Measurements from ENCODE around the gene COL4A1. TPM values are rescaled to one million over a fixed set of nuclear protein-coding genes. Genes with fewer than 3 reads are reported as not detected.

The COL4A1 gene
- total and polyA plus RNA-seq, 12 donors = 83.3 to 342 (median 147) TPM

DNA sequence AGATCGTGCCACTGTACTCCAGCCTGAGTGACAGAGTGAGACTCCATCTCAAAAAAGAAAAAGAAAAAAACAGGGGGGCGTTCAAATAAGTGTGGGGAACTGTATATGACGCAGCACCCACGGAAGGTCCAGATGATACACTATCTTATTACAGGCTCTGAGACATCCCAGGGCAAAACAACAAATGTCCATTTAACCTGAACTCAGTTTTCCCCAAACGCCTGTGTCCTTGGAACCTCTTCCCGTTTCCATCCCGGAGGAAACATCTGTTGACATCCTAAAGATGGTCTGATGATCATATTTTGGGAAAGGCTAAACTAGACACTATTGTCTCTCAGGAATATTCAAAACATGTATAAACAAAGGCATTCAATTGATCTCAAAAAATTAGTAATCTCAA, 72.4 kb downstream of the COL4A1 start:
- TF ChIP-seq CTCF (IDR thresholded peaks at IDR 0.05) = no peak
- 57 to 65% methylated on average over 7 of the region's 7 CpGs for WGBS, 2 donors
- H3K27ac ChIP-seq = peak overlapping the region; percentile 68 to 89 (median 80)
- H3K36me3 ChIP-seq = peaks cover 0 to 14% (median 0%) of the 10 kb centered on the region in 9 donors
- peaks cover 41 to 95% (median 87%) of the 10 kb centered on the region in 9 donors for H3K4me1 ChIP-seq
- intact Hi-C loops (cut with DNase I) = loop anchor here in 4 of 10 donors (5.0 to 10.0 kb wide), 3 partner anchors 68 to 73 kb away; partner anchors contain the start of genes COL4A1 (in 2 of the 4) and COL4A2 (in 2 of the 4)
- peak in 1 of 8 donors; percentile 10 for ATAC-seq
- H3K27me3 ChIP-seq = no peaks in the 10 kb centered on the region
- H3K9me3 ChIP-seq = no peaks in the 10 kb centered on the region
- no peak for DNase-seq
- no peak overlapping the region for H3K4me3 ChIP-seq

- intact Hi-C loops (cut with DNase I) = loop anchor here in 4 of 10 donors (5.0 to 10.0 kb wide), 3 partner anchors 68 to 73 kb away; partner anchors contain the start of genes COL4A1 (in 2 of the 4) and COL4A2 (in 2 of the 4)
- peak overlapping the region in 2 of 10 donors; percentile 14 to 25 for H3K4me3 ChIP-seq
- peaks cover 41 to 95% (median 86%) of the 10 kb centered on the region in 9 donors for H3K4me1 ChIP-seq
- no peak for DNase-seq
- no peak for TF ChIP-seq CTCF (IDR thresholded peaks at IDR 0.05)
- ATAC-seq = no peak
- H3K27ac ChIP-seq = peak overlapping the region; percentile 68 to 89 (median 80)
- H3K36me3 ChIP-seq = peaks cover 0 to 14% (median 0%) of the 10 kb centered on the region in 9 donors
- 47 to 55% methylated on average over 3 of the region's 3 CpGs for WGBS, 2 donors
- H3K9me3 ChIP-seq = no peaks in the 10 kb centered on the region
- no peaks in the 10 kb centered on the region for H3K27me3 ChIP-seq
Measured at GRCh38 chr13:110233951-110234280, 73.0 kb downstream of the COL4A1 start.

DNA sequence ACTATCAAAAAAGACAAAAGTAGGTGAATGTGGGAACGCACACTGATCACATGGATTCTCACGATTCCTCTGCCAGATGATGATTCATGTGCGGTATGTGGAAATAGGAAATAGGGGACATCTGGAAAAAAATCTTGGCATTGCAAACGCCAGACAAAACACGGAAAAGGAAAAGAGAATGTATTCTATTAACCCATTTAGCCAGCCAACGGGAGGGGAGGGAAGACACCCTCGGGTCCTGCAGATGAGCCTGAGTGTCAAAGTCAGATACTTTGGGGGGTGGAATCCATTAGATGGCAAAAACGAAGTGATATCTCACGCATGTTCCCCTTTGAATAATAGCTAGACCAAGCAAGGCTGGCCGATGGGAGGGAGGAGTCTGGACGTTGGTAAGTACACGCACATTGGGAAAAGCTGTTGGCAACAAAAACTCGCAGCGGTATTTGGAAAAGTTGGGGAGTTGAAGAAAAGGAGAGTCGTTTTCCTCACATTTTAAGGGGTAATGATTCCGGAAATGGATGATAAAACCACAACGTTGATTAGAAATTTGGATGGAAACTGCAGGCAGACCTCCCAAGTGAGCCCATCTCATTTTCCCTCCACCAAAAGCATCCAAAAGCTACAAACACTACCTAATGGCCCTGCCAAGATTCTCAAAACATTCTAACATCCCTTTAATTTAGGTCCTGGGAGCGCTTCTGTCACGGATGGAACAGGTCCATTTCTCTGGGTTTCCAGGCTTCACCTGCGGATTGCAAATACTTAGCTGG, 73.6 kb downstream of the COL4A1 start:
- intact Hi-C loops (cut with DNase I) = loop anchor here in 4 of 10 donors (5.0 to 10.0 kb wide), 3 partner anchors 69 to 74 kb away; partner anchors contain the start of genes COL4A1 (in 2 of the 4) and COL4A2 (in 2 of the 4)
- H3K4me3 ChIP-seq = peak overlapping the region in 4 of 10 donors; percentile 14 to 36 (median 26)

More for the DNA sequence above, 73.6 kb downstream of the COL4A1 start:
- H3K36me3 ChIP-seq = peaks cover 0 to 14% (median 0%) of the 10 kb centered on the region in 9 donors
- H3K4me1 ChIP-seq = peaks cover 40 to 95% (median 86%) of the 10 kb centered on the region in 9 donors
- no peaks in the 10 kb centered on the region for H3K9me3 ChIP-seq
- 42 to 53% methylated on average over 20 of the region's 20 CpGs for WGBS, 2 donors
- no peak for TF ChIP-seq CTCF (IDR thresholded peaks at IDR 0.05)
- no peaks in the 10 kb centered on the region for H3K27me3 ChIP-seq
- DNase-seq (peak; percentile 29 to 78), ATAC-seq (peak in 7 of 8 donors; percentile 31 to 66 (median 55))
- H3K27ac ChIP-seq = peak overlapping the region; percentile 68 to 89 (median 80)
